Ectodermal cell (in vitro differentiated cells): ENCODE measurements around the gene RNF19B. TPM values are rescaled to one million over a fixed set of nuclear protein-coding genes. Genes with fewer than 3 reads are reported as not detected.

Experiments
- H3K27ac ChIP-seq: 2 replicates; pipeline ENCODE4 v1.7.0; 2013; ENCODE audit warnings: mild to moderate bottlenecking, low read depth, low read length; ENCODE audit not compliant: insufficient read depth, poor library complexity, severe bottlenecking
- H3K27me3 ChIP-seq: 2 replicates; pipeline ENCODE4 v1.7.0; 2013; ENCODE audit warnings: mild to moderate bottlenecking, low read length; ENCODE audit not compliant: insufficient read depth, control insufficient read depth, poor library complexity, severe bottlenecking
- H3K36me3 ChIP-seq: one replicate; pipeline ENCODE4 v1.7.0; 2013; ENCODE audit warnings: low read length; ENCODE audit not compliant: control insufficient read depth, insufficient read depth
- H3K4me1 ChIP-seq: one replicate; pipeline ENCODE4 v1.7.0; 2013; ENCODE audit warnings: low read length; ENCODE audit not compliant: control insufficient read depth, insufficient read depth
- H3K4me3 ChIP-seq: 2 replicates; pipeline ENCODE4 v1.7.0; 2013; ENCODE audit warnings: low read depth, low read length, control low read depth; ENCODE audit not compliant: insufficient read depth
- H3K9me3 ChIP-seq: 2 replicates; pipeline ENCODE4 v1.7.0; 2013; ENCODE audit warnings: mild to moderate bottlenecking, low read length, moderate library complexity; ENCODE audit not compliant: control insufficient read depth
- whole genome bisulfite sequencing, 2 experiments: methylation state at CpG; one replicate each; pipeline ENCODE4 v1.1.7; 2013; ENCODE audit warnings: missing lambda C conversion rate in 2 of 2; 5-methylcytosine and 5-hydroxymethylcytosine counted together
- polyA plus RNA-seq, 4 experiments: library from polyadenylated mRNA; stranded (reverse); fragments of 50-300 nt; gene quantifications; one replicate each; pipeline ENCODE4 v1.2.3, GENCODE V29; 2013

The RNF19B gene, protein sequence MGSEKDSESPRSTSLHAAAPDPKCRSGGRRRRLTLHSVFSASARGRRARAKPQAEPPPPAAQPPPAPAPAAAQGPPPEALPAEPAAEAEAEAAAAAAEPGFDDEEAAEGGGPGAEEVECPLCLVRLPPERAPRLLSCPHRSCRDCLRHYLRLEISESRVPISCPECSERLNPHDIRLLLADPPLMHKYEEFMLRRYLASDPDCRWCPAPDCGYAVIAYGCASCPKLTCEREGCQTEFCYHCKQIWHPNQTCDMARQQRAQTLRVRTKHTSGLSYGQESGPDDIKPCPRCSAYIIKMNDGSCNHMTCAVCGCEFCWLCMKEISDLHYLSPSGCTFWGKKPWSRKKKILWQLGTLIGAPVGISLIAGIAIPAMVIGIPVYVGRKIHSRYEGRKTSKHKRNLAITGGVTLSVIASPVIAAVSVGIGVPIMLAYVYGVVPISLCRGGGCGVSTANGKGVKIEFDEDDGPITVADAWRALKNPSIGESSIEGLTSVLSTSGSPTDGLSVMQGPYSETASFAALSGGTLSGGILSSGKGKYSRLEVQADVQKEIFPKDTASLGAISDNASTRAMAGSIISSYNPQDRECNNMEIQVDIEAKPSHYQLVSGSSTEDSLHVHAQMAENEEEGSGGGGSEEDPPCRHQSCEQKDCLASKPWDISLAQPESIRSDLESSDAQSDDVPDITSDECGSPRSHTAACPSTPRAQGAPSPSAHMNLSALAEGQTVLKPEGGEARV
- polyA plus RNA-seq (2013, experiment 1 of 4): 13.0 TPM
- 13.3 TPM for polyA plus RNA-seq (2013, experiment 2 of 4)
- 9.4 TPM for polyA plus RNA-seq (2013, experiment 3 of 4)
- polyA plus RNA-seq (2013, experiment 4 of 4): 10.3 TPM

DNA sequence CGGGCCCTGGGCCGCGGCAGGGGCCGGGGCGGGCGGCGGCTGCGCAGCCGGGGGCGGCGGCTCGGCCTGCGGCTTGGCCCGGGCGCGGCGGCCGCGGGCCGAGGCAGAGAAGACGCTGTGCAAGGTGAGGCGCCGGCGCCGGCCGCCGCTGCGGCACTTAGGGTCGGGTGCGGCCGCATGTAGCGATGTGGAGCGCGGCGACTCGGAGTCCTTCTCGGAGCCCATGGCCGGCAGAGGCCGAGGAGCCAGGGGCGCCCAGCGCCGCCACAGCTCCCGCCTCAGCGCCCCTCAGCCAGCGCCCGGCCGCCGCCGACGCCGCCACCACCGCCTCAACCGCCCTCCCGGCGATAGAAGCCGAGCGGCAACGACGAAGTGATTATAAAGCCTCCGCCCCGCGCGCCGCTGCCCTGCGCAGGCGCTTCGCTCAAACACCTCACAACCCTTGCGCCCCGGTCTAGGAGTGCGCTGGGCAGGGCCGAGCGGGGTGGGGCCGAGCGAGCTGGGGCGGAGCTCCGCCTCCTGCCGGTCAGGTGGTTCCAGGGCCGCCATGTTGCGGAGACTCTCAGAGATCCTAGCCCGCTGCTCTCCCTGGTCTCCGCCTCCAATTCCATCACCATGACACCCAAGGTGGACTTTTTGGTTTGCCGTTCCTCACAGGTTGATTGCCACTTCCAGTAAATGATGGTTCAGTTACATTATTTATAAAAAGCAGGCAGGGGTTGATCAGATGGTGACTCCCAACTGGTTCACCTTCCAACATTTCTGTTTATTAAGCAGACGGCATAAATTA is at the start of gene RNF19B:
RNF19B (minus strand) TSS at position 349 of the 790 bp plus-strand sequence; CDS start at position 225, 124 bp downstream.
- peak within 1 kb of the TSS; percentile 70 for H3K4me3 ChIP-seq
- WGBS, 2 experiments: 1 to 2% methylated on average over 83 of the region's 83 CpGs
- H3K36me3 ChIP-seq: no peaks in the 10 kb centered on the region
- H3K27me3 ChIP-seq: peaks cover 18% of the 10 kb centered on the region
- H3K27ac ChIP-seq: peak within 1 kb of the TSS; percentile 55
- H3K4me1 ChIP-seq: peaks cover 8% of the 10 kb centered on the region
- H3K9me3 ChIP-seq: no peaks in the 10 kb centered on the region

DNA sequence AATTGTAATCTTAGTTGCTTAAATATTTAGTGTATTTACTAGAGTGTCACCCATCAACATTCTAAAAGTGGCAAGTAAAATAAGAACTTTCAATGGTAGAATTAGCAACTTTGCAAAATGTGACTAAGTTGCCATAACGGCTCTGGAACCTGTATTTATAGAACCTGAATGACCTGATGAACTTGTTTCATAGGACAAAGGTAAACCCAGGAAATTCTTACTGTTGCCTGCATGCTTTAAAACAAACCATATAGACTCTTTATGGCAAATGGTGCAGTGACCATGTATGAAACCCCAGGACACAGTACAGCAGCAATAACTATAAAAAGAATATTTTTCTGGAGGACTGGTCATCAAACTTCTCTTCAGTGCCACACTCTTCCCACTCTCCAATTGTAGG is 49.2 kb upstream of the RNF19B start:
- Histone ChIP-seq H3K4me3 (no peak overlapping the region), H3K27me3 (no peaks in the 10 kb centered on the region), H3K36me3 (peaks cover 32% of the 10 kb centered on the region), H3K9me3 (no peaks in the 10 kb centered on the region), H3K27ac (no peak overlapping the region), H3K4me1 (no peaks in the 10 kb centered on the region)
- WGBS, 2 experiments: 98 to 100% methylated on average over 1 of the region's 1 CpG

DNA sequence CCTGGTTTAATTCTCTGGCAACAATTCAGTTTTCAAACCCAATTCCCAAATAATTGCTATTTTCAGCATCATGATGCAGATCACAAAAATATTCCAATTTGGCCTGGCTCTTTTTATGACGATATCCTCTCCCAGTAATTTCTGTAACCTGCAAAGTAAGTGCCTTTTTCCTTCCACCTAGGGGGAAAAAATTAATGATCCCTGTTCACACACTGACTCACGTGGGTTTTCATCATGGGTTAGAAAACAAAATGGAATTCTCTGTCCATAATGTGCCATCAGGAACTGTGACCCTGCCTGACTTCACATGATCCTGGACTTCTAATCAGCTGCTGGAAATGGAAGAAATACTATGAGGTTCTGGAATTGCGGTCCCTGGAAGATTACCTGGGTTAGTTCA is 47.6 kb upstream of the RNF19B start:
- Histone ChIP-seq H3K9me3 (no peaks in the 10 kb centered on the region), H3K4me3 (no peak overlapping the region), H3K27me3 (no peaks in the 10 kb centered on the region), H3K4me1 (peaks cover under 1% of the 10 kb centered on the region), H3K36me3 (peaks cover 31% of the 10 kb centered on the region), H3K27ac (no peak overlapping the region)
- WGBS, 2 experiments: 92 to 95% methylated on average over 3 of the region's 3 CpGs

DNA sequence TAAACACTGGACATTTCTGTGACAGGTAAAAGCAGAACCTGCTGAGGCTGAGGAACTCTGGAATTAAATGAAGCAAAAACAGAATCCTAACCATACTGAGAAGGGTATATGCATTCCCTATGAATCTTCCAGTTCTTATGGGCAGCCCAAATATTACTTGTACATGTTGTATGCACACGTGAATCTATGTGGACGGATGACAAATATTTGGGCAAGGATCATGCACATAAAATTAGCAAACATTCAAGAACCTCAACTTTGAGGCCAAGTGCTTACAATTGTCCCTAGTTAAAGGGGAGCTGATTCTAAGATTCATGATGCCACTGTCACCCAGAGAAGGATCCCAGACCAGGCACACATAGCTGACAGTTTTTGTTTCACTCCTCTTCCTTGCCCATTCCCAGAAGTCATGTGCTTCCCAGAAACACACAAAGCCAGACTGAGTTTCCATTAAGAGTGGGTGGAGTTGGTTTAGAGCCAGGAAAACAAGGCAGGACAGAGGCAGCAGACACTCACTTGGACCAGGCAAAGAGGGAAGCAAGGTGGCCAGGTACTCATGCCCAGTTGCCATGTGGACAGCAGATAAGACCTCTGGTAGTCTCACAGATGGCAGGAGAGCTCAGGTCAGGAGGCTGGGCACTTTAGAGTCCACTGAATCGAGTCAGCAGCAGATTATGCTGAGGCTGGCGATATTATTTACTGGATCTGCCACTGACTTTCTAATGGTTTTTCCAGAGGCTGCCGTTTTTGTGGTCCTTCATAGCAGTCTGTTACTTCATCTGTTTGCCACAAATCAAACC is 46.5 kb upstream of the RNF19B start:
- Histone ChIP-seq H3K9me3 (no peaks in the 10 kb centered on the region), H3K27ac (no peak overlapping the region), H3K4me3 (no peak overlapping the region), H3K36me3 (peaks cover 31% of the 10 kb centered on the region), H3K4me1 (peaks cover 11% of the 10 kb centered on the region), H3K27me3 (no peaks in the 10 kb centered on the region)
- WGBS, 2 experiments: 95 to 99% methylated on average over 5 of the region's 5 CpGs

DNA sequence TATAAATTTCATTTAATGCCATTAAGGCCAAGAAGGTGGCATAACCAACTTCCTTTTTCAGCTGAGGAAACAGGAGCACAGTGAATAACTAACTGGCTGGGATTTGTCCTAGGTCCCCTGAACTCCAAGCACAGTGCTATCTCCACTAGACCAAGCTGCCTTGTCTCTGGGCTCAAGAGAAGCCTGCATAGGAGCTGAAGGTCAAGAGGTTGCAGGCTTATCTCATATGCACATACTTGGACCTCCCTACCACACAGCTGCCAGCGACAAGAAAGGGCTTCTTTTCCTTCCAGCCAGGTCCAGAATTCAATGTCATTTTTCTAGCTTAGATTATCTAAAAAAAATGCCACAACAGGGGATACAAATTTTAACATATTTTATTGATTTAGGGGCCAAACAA is 45.0 kb upstream of the RNF19B start:
- H3K9me3 ChIP-seq: no peaks in the 10 kb centered on the region
- H3K4me3 ChIP-seq: no peak overlapping the region
- no peak overlapping the region for H3K27ac ChIP-seq
- peaks cover 31% of the 10 kb centered on the region for H3K36me3 ChIP-seq
- WGBS, 2 experiments: 100% methylated on average over 1 of the region's 1 CpG
- H3K4me1 ChIP-seq: peaks cover 13% of the 10 kb centered on the region
- no peaks in the 10 kb centered on the region for H3K27me3 ChIP-seq

DNA sequence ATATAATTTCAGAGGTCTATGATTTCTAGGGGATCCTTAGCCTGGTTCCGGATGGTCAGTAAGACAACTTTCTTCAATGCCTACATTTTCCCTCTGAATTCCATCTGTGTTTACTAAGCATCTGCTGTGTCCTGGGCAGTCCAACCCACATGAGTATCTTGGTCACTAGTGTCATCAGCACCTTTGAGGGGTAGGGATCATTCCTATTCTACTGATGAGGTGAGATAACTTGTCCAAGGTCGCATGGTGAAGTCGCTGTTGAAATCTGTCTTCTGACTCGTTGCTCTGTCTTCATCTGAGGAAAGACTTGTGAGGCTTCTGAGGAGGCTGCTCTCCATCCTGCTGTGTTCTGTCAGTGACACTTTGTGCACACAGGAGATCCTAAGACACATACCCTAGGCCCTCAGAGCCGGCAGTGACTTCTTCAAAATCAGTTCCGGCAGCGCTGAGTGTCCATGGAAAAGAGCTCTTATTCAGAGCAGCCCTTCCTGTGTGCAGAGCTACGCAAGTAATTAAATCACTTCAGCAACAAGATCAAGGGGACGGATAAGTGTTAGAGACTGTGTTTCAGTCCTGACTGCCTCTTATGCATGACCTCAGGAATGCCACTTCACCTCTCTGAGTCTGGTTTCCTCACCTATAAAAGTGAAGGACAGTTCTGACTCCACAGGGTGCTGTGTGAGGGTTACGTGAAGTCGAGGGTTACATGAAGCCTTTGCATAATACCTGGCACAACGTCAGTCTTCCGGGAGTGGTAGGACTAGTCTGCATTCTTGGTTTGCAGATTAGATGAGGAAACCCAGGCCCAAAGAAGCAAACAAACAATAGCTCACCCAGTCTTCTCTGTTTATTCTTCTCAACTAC is 43.7 kb upstream of the RNF19B start:
- H3K27ac ChIP-seq: no peak overlapping the region
- H3K4me3 ChIP-seq: no peak overlapping the region
- peaks cover 13% of the 10 kb centered on the region for H3K4me1 ChIP-seq
- H3K36me3 ChIP-seq: peaks cover 19% of the 10 kb centered on the region
- no peaks in the 10 kb centered on the region for H3K27me3 ChIP-seq
- WGBS, 2 experiments: 94 to 95% methylated on average over 13 of the region's 13 CpGs
- H3K9me3 ChIP-seq: no peaks in the 10 kb centered on the region

DNA sequence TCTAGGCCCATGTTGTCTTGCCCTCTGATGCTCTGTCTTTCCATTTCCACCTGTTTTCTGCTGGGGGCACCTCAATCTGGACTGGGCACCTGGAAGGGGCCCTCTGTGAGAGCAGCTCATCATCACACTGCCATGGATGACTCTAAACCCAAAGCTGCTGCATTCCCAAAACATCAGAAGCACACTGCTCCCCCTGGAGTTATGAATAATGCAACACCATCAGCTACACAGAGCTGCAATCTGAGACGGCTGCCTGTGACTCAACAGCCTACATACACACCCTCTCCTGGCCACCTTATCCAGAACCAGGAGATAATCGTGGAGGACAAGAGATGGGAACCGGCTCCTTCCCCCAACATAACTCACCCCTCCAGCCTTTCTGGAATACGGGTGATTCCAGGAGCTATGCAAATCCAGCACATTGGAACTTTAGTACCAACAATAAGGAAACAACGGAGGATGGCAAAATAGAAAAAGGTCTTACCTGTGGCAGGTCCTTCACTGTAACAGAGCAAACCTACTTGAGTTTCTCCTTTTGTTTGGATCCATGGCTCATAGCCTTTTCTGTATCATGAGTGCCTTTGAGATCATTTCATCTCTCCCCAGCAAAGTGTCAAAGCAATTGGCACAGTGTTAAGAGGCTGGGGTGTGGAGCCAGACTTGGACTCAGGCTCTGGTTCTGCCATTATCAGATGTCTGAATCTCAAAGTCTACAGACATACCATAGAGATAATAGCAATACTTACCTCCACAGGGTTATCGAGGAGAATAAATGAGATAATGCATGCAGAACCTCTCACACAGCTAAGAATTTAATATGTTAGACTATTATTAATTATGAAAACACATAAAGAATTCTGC is 42.8 kb upstream of the RNF19B start:
- WGBS, 2 experiments: 81 to 89% methylated on average over 5 to 6 of the region's 6 CpGs
- H3K36me3 ChIP-seq: peaks cover 12% of the 10 kb centered on the region
- H3K27me3 ChIP-seq: no peaks in the 10 kb centered on the region
- no peak overlapping the region for H3K27ac ChIP-seq
- no peak overlapping the region for H3K4me3 ChIP-seq
- H3K4me1 ChIP-seq: peaks cover 13% of the 10 kb centered on the region
- H3K9me3 ChIP-seq: no peaks in the 10 kb centered on the region

DNA sequence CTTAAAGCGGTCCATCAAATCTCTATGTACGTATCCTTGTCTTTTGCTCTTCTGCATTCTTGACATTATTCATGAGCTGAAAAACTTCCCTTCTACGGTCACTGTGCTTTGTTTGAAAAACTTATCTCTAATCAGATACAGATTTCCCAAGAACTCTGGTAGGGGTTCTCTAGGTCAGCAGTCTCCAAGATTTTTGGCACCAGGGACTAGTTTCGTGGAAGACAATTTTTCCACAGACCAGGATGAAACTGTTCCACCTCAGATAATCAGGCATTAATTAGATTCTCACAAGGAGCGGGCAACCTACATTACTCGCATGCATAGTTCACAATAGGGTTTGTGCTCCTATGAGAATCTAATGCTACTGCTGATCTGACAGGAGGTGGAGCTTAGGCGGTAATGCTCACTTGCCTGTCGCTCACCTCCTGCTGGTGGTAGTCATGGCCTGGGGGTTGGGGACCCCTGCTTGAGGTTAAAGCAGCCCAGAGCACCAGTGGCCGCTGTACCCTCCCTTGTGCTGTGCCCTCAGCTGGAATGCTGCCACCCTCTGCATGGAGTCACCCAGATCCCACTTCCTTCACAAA is 41.3 kb upstream of the RNF19B start:
- WGBS, 2 experiments: 76 to 77% methylated on average over 9 of the region's 9 CpGs
- Histone ChIP-seq H3K9me3 (no peaks in the 10 kb centered on the region), H3K36me3 (peaks cover 7% of the 10 kb centered on the region), H3K27ac (no peak overlapping the region), H3K4me3 (no peak overlapping the region), H3K27me3 (no peaks in the 10 kb centered on the region), H3K4me1 (peaks cover 13% of the 10 kb centered on the region)
